B cell (primary cell): ENCODE measurements around the gene ITPRIP.

Experiments
- EZH2 ChIP-seq: IDR thresholded peaks from 2 replicates; pipeline ENCODE4 v1.6.1; 2012; ENCODE audit warnings: borderline replicate concordance, low read depth, mild to moderate bottlenecking, moderate library complexity, low read length; ENCODE audit not compliant: insufficient read depth, poor library complexity, severe bottlenecking
- TF ChIP-seq, protein P1 (sequence below): fragments of 200-600 bp; IDR thresholded peaks from one replicate; pipeline ENCODE4 v1.8.0; 2022; ENCODE audit warnings: antibody characterized with exemption, mild to moderate bottlenecking

DNA sequence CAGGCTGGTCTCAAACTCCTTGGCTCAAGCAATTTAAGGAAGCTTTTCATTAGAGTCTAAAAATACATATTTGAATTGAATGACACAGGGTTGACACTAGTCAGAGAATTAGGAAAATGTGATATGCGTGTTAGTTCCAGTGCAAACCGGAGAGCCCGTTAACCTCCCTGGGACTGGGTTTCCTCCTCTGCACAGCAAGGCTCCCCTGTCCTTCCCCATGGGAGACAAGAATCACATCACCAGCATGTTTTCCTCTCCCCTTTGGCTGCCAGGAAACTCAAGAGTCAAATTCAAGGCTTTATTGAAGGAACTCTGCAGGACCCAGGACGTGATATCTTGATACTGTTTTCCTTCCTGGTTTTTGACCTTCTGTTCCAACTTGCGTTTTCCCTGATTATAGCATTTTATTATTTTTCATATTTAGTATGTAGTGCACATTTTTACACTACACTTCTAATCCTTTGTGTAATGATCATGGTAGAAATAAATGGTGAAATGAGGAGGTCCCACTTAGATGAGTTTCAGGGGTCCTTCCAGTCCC, 44.4 kb downstream of the ITPRIP start:
- TF ChIP-seq, protein P1, sequence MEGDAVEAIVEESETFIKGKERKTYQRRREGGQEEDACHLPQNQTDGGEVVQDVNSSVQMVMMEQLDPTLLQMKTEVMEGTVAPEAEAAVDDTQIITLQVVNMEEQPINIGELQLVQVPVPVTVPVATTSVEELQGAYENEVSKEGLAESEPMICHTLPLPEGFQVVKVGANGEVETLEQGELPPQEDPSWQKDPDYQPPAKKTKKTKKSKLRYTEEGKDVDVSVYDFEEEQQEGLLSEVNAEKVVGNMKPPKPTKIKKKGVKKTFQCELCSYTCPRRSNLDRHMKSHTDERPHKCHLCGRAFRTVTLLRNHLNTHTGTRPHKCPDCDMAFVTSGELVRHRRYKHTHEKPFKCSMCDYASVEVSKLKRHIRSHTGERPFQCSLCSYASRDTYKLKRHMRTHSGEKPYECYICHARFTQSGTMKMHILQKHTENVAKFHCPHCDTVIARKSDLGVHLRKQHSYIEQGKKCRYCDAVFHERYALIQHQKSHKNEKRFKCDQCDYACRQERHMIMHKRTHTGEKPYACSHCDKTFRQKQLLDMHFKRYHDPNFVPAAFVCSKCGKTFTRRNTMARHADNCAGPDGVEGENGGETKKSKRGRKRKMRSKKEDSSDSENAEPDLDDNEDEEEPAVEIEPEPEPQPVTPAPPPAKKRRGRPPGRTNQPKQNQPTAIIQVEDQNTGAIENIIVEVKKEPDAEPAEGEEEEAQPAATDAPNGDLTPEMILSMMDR, result no peak
- TF ChIP-seq EZH2, result no peak
